ENCODE results near the gene THAP6.

GRCh38 chr4:75555294-75556164, 41.3 kb downstream of the THAP6 start, which contains the start of gene ODAPH:
- no peak for TF ChIP-seq CTCF (IDR thresholded peaks at IDR 0.05; ENCODE audit: low read depth, low read length)
- TF ChIP-seq MYC (IDR thresholded peaks at IDR 0.05; ENCODE audit: low read depth, low read length): no peak
- TF ChIP-seq MAX (IDR thresholded peaks at IDR 0.05; ENCODE audit: low read depth, low read length): no peak
- no peak for TF ChIP-seq POLR2A (IDR thresholded peaks at IDR 0.05; ENCODE audit: extremely low read depth, insufficient read length)
